HepG2 (cell line): ENCODE data around the gene IKZF5. TPM values are rescaled to one million over a fixed set of nuclear protein-coding genes. Genes with fewer than 3 reads are reported as not detected.

Experiments used
- CBFB ChIP-seq: sonication (generic); formaldehyde crosslinking; IDR thresholded peaks from 2 replicates; pipeline ENCODE4 v1.4.0; 2020; ENCODE audit warnings: missing genetic modification reagents
- CBX1 ChIP-seq: IDR thresholded peaks from one replicate; pipeline ENCODE4 v1.6.1; 2016; ENCODE audit warnings: antibody characterized with exemption, low read depth
- HOXA3 ChIP-seq: sonication (generic); formaldehyde crosslinking; IDR thresholded peaks from 2 replicates; pipeline ENCODE4 v1.5.0; 2020; ENCODE audit warnings: missing genetic modification reagents
- KAT2B ChIP-seq: fragments of 150-350 bp; IDR thresholded peaks from 2 replicates; pipeline ENCODE4 v1.6.1; 2014; ENCODE audit warnings: low read depth, low read length, borderline replicate concordance
- KLF11 ChIP-seq: IDR thresholded peaks from 2 replicates; pipeline ENCODE4 v1.6.1; 2016; ENCODE audit warnings: missing compliant biosample characterization
- MED8 ChIP-seq: sonication (generic); formaldehyde crosslinking; IDR thresholded peaks from 2 replicates; pipeline ENCODE4 v1.8.1; 2023; ENCODE audit warnings: mild to moderate bottlenecking, missing genetic modification reagents; ENCODE audit not compliant: insufficient replicate concordance
- MXD3 ChIP-seq: IDR thresholded peaks from 2 replicates; pipeline ENCODE4 v1.6.1; 2016; ENCODE audit warnings: mild to moderate bottlenecking, missing biosample characterization, missing genetic modification reagents
- MYC ChIP-seq: sonication (generic); formaldehyde crosslinking; IDR thresholded peaks from 2 replicates; pipeline ENCODE4 v1.9.0; 2021; ENCODE audit warnings: missing genetic modification reagents, borderline replicate concordance
- NFYB ChIP-seq: sonication (generic); formaldehyde crosslinking; IDR thresholded peaks from 2 replicates; pipeline ENCODE4 v1.4.0; 2020; ENCODE audit warnings: missing genetic modification reagents
- SRSF1 ChIP-seq: fragments of 200-400 bp; formaldehyde crosslinking; optimal IDR thresholded peaks from 2 replicates; pipeline ENCODE3; 2017; ENCODE audit warnings: mild to moderate bottlenecking, low read depth, low read length, moderate library complexity
- TAF1 ChIP-seq: sonication (generic); formaldehyde crosslinking; IDR thresholded peaks from 2 replicates; pipeline ENCODE4 v1.4.0; 2020; ENCODE audit warnings: missing genetic modification reagents
- ZNF383 ChIP-seq: sonication (generic); formaldehyde crosslinking; IDR thresholded peaks from 2 replicates; pipeline ENCODE4 v1.4.0; 2020; ENCODE audit warnings: missing genetic modification reagents, mild to moderate bottlenecking, borderline replicate concordance
- ZNF850 ChIP-seq: sonication (generic); formaldehyde crosslinking; conservative IDR thresholded peaks from 2 replicates; pipeline ENCODE4 v1.9.0; 2021; ENCODE audit warnings: mild to moderate bottlenecking, missing genetic modification reagents
- ZSCAN20 ChIP-seq: sonication (generic); formaldehyde crosslinking; IDR thresholded peaks from 2 replicates; pipeline ENCODE4 v1.4.0; 2020; ENCODE audit warnings: missing genetic modification reagents, mild to moderate bottlenecking, borderline replicate concordance
- polyA plus RNA-seq, 8 experiments: library from polyadenylated mRNA; depleted of rRNA in 3 of 8; stranded (reverse) in 7 of 8; unstranded in 1 of 8; fragments of >200 nt; fragmentation: Illumina TruSeq in 4 of 8; extraction: Trizol in 4 of 8; gene quantifications; 2 replicates each; pipeline versions ENCODE4 v1.2.1 to v1.2.3, GENCODE V29; 2011 to 2016; ENCODE audit warnings: low read depth in 4 of 8, missing spikeins in 1 of 8, mixed read lengths in 1 of 8; ENCODE audit not compliant: insufficient read depth in 1 of 8
- total RNA-seq, 5 experiments: library from RNA; depleted of rRNA; stranded (reverse); fragments of >200 nt; fragmentation: Illumina TruSeq; extraction: Trizol; gene quantifications; 2 replicates each; pipeline ENCODE4 v1.2.3, GENCODE V29; 2016; ENCODE audit warnings: low read depth in 1 of 5

IKZF5 gene
- total and polyA plus RNA-seq, 2 of the 13 experiments (the other 11 are each of a cell fraction or from before 2014, with no cell fraction given), result 3.7 to 12.0 TPM

- no peak for TF ChIP-seq MXD3 (CRISPR knock-in tag)
- TF ChIP-seq ZSCAN20 (CRISPR knock-in tag), result 0 out of 2 replicates have a peak, but pooled peaks have one; percentile 62
- TF ChIP-seq NFYB (CRISPR knock-in tag), result no peak
- no peak for TF ChIP-seq KAT2B
- no peak for TF ChIP-seq CBFB (CRISPR knock-in tag)
- no peak for TF ChIP-seq KLF11 (CRISPR knock-in tag)
- TF ChIP-seq MED8 (CRISPR knock-in tag), result no peak
- TF ChIP-seq TAF1 (CRISPR knock-in tag), result no peak
- TF ChIP-seq HOXA3 (CRISPR knock-in tag), result no peak
- no peak for TF ChIP-seq ZNF850 (CRISPR knock-in tag)
- no peak for TF ChIP-seq CBX1
- TF ChIP-seq ZNF383, result no peak
- TF ChIP-seq MYC (CRISPR knock-in tag), result no peak
- peak; percentile 17 for TF ChIP-seq SRSF1
These were observed 668 bp upstream of the IKZF5 start (continued) for GRCh38 chr10:123009105-123009820.
